ENCODE results near the gene CD22. TPM values are rescaled to one million over a fixed set of nuclear protein-coding genes. Genes with fewer than 3 reads are reported as not detected.
A peak's percentile ranks its signal among the peaks of the same experiment; 100 is the strongest.

CD22 gene
- total and polyA plus RNA-seq, 7 experiments from 2014 or later = 0.70 to 23.9 (median 1.5) TPM

- no peaks in the 10 kb centered on the region for H3K36me3 ChIP-seq (ENCODE audit: control insufficient read depth in 2 of 3, insufficient read depth in 3 of 3, low read length in 3 of 3)
- no peaks in the 10 kb centered on the region for H3K27me3 ChIP-seq (ENCODE audit: control insufficient read depth in 2 of 2, insufficient read depth in 2 of 2, low read length in 2 of 2)
- H3K4me1 ChIP-seq (ENCODE audit: control insufficient read depth in 2 of 2, insufficient read depth in 2 of 2, low read length in 2 of 2) = peaks cover 0 to 12% of the 10 kb centered on the region in 2 donors
- ChIA-PET POLR2A (interaction anchor here (1.2 to 1.3 kb wide), 2 partner anchors 12 to 29 kb away, joined by 3 to 5 read pairs; no protein-coding TSS in a partner anchor), CTCF (interaction anchor here (1.3 kb wide), 1 partner anchor 155 kb away, joined by 3 read pairs; no protein-coding TSS in a partner anchor)
- Mint-ChIP-seq H3K4me3 (peak overlapping the region in 8 of 10 donors; percentile 4 to 50 (median 36)), H3K9me3 (no peaks in the 10 kb centered on the region), H3K36me3 (no peaks in the 10 kb centered on the region), H3K4me1 (peaks cover 0 to 11% (median 2%) of the 10 kb centered on the region in 7 donors), H3K27ac (peak overlapping the region in 4 of 9 donors; percentile 20 to 59 (median 35)), H3K27me3 (peaks cover 0 to 2% (median 0%) of the 10 kb centered on the region in 5 donors)
- DNase-seq = peak in 7 of 9 donors; percentile 27 to 54 (median 45)
- intact Hi-C loops (cut with micrococcal nuclease) = no loop called here
- H3K4me3 ChIP-seq (ENCODE audit: low read length) = no peak overlapping the region
- no peak overlapping the region for H3K27ac ChIP-seq (ENCODE audit: low read depth, low read length)
- H3K9me3 ChIP-seq (ENCODE audit: control insufficient read depth in 2 of 3, low read length in 3 of 3) = no peaks in the 10 kb centered on the region
- ATAC-seq = peak; percentile 72
These were observed 33.1 kb upstream of the CD22 start for GRCh38 chr19:35295792-35296462.

- Histone ChIP-seq H3K4me1 (ENCODE audit: control insufficient read depth in 2 of 2, insufficient read depth in 2 of 2, low read length in 2 of 2) (peaks cover 0 to 12% of the 10 kb centered on the region in 2 donors), H3K27ac (ENCODE audit: low read depth, low read length) (no peak overlapping the region), H3K4me3 (ENCODE audit: low read length) (no peak overlapping the region), H3K9me3 (ENCODE audit: control insufficient read depth in 2 of 3, low read length in 3 of 3) (no peaks in the 10 kb centered on the region), H3K27me3 (ENCODE audit: control insufficient read depth in 2 of 2, insufficient read depth in 2 of 2, low read length in 2 of 2) (no peaks in the 10 kb centered on the region), H3K36me3 (ENCODE audit: control insufficient read depth in 2 of 3, insufficient read depth in 3 of 3, low read length in 3 of 3) (no peaks in the 10 kb centered on the region)
- ATAC-seq = peak; percentile 16
- H3K36me3 Mint-ChIP-seq = no peaks in the 10 kb centered on the region
- H3K4me3 Mint-ChIP-seq = no peak overlapping the region
- H3K27me3 Mint-ChIP-seq = peaks cover 0 to 2% (median 0%) of the 10 kb centered on the region in 5 donors
- H3K4me1 Mint-ChIP-seq = peaks cover 0 to 11% (median 2%) of the 10 kb centered on the region in 7 donors
- POLR2A ChIA-PET = no interaction called here
- intact Hi-C loops (cut with micrococcal nuclease) = no loop called here
- no peaks in the 10 kb centered on the region for H3K9me3 Mint-ChIP-seq
- no peak for DNase-seq
- CTCF ChIA-PET = no interaction called here
- H3K27ac Mint-ChIP-seq = no peak overlapping the region
These were observed 32.1 kb upstream of the CD22 start for GRCh38 chr19:35296644-35297514.

- DNase-seq = no peak
- Mint-ChIP-seq H3K4me1 (peaks cover 0 to 11% (median 2%) of the 10 kb centered on the region in 7 donors), H3K4me3 (no peak overlapping the region), H3K36me3 (no peaks in the 10 kb centered on the region), H3K27ac (no peak overlapping the region), H3K9me3 (no peaks in the 10 kb centered on the region), H3K27me3 (peaks cover 0 to 2% (median 0%) of the 10 kb centered on the region in 5 donors)
- Histone ChIP-seq H3K4me3 (ENCODE audit: low read length) (no peak overlapping the region), H3K36me3 (ENCODE audit: control insufficient read depth in 2 of 3, insufficient read depth in 3 of 3, low read length in 3 of 3) (no peaks in the 10 kb centered on the region), H3K4me1 (ENCODE audit: control insufficient read depth in 2 of 2, insufficient read depth in 2 of 2, low read length in 2 of 2) (peaks cover 0 to 12% of the 10 kb centered on the region in 2 donors), H3K27ac (ENCODE audit: low read depth, low read length) (no peak overlapping the region), H3K9me3 (ENCODE audit: control insufficient read depth in 2 of 3, low read length in 3 of 3) (no peaks in the 10 kb centered on the region), H3K27me3 (ENCODE audit: control insufficient read depth in 2 of 2, insufficient read depth in 2 of 2, low read length in 2 of 2) (no peaks in the 10 kb centered on the region)
- ChIA-PET POLR2A (no interaction called here), CTCF (no interaction called here)
- ATAC-seq = no peak
- intact Hi-C loops (cut with micrococcal nuclease) = no loop called here
These were observed 31.5 kb upstream of the CD22 start for GRCh38 chr19:35297515-35297848.

DNA sequence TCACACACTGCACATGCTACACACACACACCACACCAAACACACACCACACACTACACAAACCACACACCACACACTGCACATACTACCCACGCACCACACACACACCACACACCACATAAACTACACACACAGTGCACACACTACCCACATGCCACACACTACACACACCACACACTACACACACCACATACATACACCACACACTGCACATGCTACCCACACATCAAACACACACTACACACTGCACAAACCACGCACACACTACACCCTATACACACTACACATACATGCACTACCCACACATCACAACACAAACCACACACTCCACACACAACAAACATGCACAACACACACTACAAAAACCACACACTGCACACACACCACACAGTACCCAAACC, 31.1 kb upstream of the CD22 start:
- Histone ChIP-seq H3K4me1 (ENCODE audit: control insufficient read depth in 2 of 2, insufficient read depth in 2 of 2, low read length in 2 of 2) (peaks cover 0 to 12% of the 10 kb centered on the region in 2 donors), H3K4me3 (ENCODE audit: low read length) (no peak overlapping the region), H3K36me3 (ENCODE audit: control insufficient read depth in 2 of 3, insufficient read depth in 3 of 3, low read length in 3 of 3) (no peaks in the 10 kb centered on the region), H3K27ac (ENCODE audit: low read depth, low read length) (no peak overlapping the region), H3K27me3 (ENCODE audit: control insufficient read depth in 2 of 2, insufficient read depth in 2 of 2, low read length in 2 of 2) (no peaks in the 10 kb centered on the region), H3K9me3 (ENCODE audit: control insufficient read depth in 2 of 3, low read length in 3 of 3) (no peaks in the 10 kb centered on the region)
- intact Hi-C loops (cut with micrococcal nuclease) = no loop called here
- no peak overlapping the region for H3K27ac Mint-ChIP-seq
- no peak overlapping the region for H3K4me3 Mint-ChIP-seq
- H3K27me3 Mint-ChIP-seq = peaks cover 0 to 2% (median 0%) of the 10 kb centered on the region in 5 donors
- CTCF ChIA-PET = no interaction called here
- ATAC-seq (no peak), DNase-seq (no peak)
- POLR2A ChIA-PET = no interaction called here
- H3K36me3 Mint-ChIP-seq = no peaks in the 10 kb centered on the region
- H3K4me1 Mint-ChIP-seq = peaks cover 0 to 11% (median 2%) of the 10 kb centered on the region in 7 donors
- no peaks in the 10 kb centered on the region for H3K9me3 Mint-ChIP-seq

DNA sequence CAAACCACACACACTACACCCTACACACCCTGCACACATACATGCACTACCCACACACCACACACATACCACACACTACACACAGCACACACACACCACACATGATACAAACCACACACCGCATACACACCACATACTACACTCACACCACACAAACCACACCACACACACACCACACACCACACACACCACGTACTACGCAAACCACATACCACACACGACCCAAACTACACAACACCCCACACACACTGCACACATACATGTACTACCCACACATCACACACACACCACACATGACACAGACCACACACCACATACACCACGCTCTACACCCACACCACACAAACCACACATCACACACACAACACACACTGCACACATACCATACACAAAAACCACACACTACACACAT, 30.4 kb upstream of the CD22 start:
- DNase-seq = no peak
- ChIA-PET POLR2A (no interaction called here), CTCF (no interaction called here)
- no peak overlapping the region for H3K4me3 ChIP-seq (ENCODE audit: low read length)
- Mint-ChIP-seq H3K9me3 (no peaks in the 10 kb centered on the region), H3K27me3 (no peaks in the 10 kb centered on the region), H3K4me3 (no peak overlapping the region), H3K36me3 (no peaks in the 10 kb centered on the region), H3K4me1 (peaks cover 0 to 11% (median 2%) of the 10 kb centered on the region in 7 donors), H3K27ac (no peak overlapping the region)
- no peaks in the 10 kb centered on the region for H3K27me3 ChIP-seq (ENCODE audit: control insufficient read depth in 2 of 2, insufficient read depth in 2 of 2, low read length in 2 of 2)
- no peaks in the 10 kb centered on the region for H3K36me3 ChIP-seq (ENCODE audit: control insufficient read depth in 2 of 3, insufficient read depth in 3 of 3, low read length in 3 of 3)
- peaks cover 0 to 12% of the 10 kb centered on the region in 2 donors for H3K4me1 ChIP-seq (ENCODE audit: control insufficient read depth in 2 of 2, insufficient read depth in 2 of 2, low read length in 2 of 2)
- H3K9me3 ChIP-seq (ENCODE audit: control insufficient read depth in 2 of 3, low read length in 3 of 3) = no peaks in the 10 kb centered on the region
- no peak for ATAC-seq
- intact Hi-C loops (cut with micrococcal nuclease) = no loop called here
- no peak overlapping the region for H3K27ac ChIP-seq (ENCODE audit: low read depth, low read length)

- H3K4me3 Mint-ChIP-seq = no peak overlapping the region
- H3K4me3 ChIP-seq (ENCODE audit: low read length) = no peak overlapping the region
- no peaks in the 10 kb centered on the region for H3K9me3 Mint-ChIP-seq
- no peaks in the 10 kb centered on the region for H3K36me3 Mint-ChIP-seq
- POLR2A ChIA-PET = no interaction called here
- intact Hi-C loops (cut with micrococcal nuclease) = no loop called here
- CTCF ChIA-PET = no interaction called here
- peaks cover 0 to 7% (median 0%) of the 10 kb centered on the region in 7 donors for H3K4me1 Mint-ChIP-seq
- H3K27me3 ChIP-seq (ENCODE audit: control insufficient read depth in 2 of 2, insufficient read depth in 2 of 2, low read length in 2 of 2) = no peaks in the 10 kb centered on the region
- no peaks in the 10 kb centered on the region for H3K27me3 Mint-ChIP-seq
- no peaks in the 10 kb centered on the region for H3K36me3 ChIP-seq (ENCODE audit: control insufficient read depth in 2 of 3, insufficient read depth in 3 of 3, low read length in 3 of 3)
- H3K27ac Mint-ChIP-seq = no peak overlapping the region
- H3K4me1 ChIP-seq (ENCODE audit: control insufficient read depth in 2 of 2, insufficient read depth in 2 of 2, low read length in 2 of 2) = peaks cover 0 to 12% of the 10 kb centered on the region in 2 donors
- no peaks in the 10 kb centered on the region for H3K9me3 ChIP-seq (ENCODE audit: control insufficient read depth in 2 of 3, low read length in 3 of 3)
- ATAC-seq (no peak), DNase-seq (no peak)
- H3K27ac ChIP-seq (ENCODE audit: low read depth, low read length) = no peak overlapping the region
These were observed 29.3 kb upstream of the CD22 start for GRCh38 chr19:35299523-35300338.

Measured in naive thymus-derived CD4-positive, alpha-beta T cell (primary cell).